Stomach (tissue), 4 donors: ENCODE results near the gene REC114.

Experiments
- CTCF ChIP-seq, 7 experiments: fragments of 450-650 bp in 4 of 7; fragments of 200-600 bp in 3 of 7; sonication (generic) in 3 of 7; IDR thresholded peaks; one replicate each; pipeline ENCODE4 v1.5.1; 2016 to 2019; ENCODE audit warnings: antibody characterized with exemption in 7 of 7, control low read depth in 2 of 7, mild to moderate bottlenecking in 1 of 7
- EP300 ChIP-seq: sonication (generic); formaldehyde crosslinking; IDR thresholded peaks from one replicate; pipeline ENCODE4 v1.6.1; 2017; ENCODE audit warnings: antibody characterized with exemption
- POLR2A ChIP-seq, 4 donors: fragments of 450-650 bp; IDR thresholded peaks; one replicate each; pipeline ENCODE4 v1.6.1; 2016; ENCODE audit warnings: antibody characterized with exemption in 4 of 4, control low read depth in 2 of 4, mild to moderate bottlenecking in 1 of 4, moderate library complexity in 1 of 4
- POLR2AphosphoS5 ChIP-seq, 3 donors: sonication (generic); formaldehyde crosslinking; IDR thresholded peaks; one replicate each; pipeline ENCODE4 v1.6.1; 2016; ENCODE audit warnings: antibody characterized with exemption in 3 of 3

GRCh38 chr15:73575636-73576247 lies 132.8 kb downstream of the REC114 start:
- no peak for TF ChIP-seq EP300
- no peak for TF ChIP-seq CTCF (IDR thresholded peaks at IDR 0.05)
- TF ChIP-seq POLR2A (IDR thresholded peaks at IDR 0.05) = no peak
- TF ChIP-seq POLR2AphosphoS5 (IDR thresholded peaks at IDR 0.05) = peak in 2 of 3 donors; percentile 27 to 36
